ENCODE measurements around the gene OBSCN. TPM values are rescaled to one million over a fixed set of nuclear protein-coding genes. Genes with fewer than 3 reads are reported as not detected.

The OBSCN gene
- total RNA-seq, 2 donors from 2014 or later: 34.3 to 45.2 TPM

DNA sequence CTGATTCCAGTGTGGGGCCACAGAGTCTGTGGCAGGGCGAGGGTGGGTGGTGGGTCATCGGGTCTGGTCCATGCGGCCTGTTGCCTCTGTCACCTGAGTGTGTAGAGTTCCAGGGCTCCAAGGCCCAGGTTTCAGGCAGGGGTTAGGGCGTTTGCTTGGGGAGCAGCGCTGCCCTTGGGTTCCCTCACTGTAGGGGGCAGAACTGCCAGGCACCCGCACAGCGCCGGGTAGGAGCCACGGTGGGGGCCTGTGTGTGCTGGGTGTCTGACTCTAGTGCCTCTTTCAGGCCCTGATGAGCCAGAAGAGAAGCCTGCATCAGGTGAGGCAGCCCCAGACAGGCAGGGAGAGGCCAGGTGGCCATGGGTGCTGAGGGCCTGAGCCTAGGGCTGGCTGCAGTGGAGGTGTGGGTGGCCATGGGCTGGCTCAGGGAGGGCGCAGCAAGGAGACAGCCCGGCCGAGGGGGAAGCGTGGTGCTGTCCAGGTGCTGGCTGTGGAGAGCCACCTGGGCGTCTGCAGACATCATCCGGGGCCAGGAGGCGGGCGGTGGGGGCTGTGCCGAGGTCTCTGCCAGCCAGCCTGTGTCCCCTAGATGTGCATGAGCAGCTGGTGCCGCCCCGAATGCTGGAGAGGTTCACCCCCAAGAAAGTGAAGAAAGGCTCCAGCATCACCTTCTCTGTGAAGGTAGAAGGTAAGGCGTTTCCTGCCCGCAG lies 126.5 kb downstream of the OBSCN start:
- Histone ChIP-seq H3K9me3 (no peaks in the 10 kb centered on the region), H3K36me3 (no peaks in the 10 kb centered on the region), H3K4me1 (replicated peaks) (no peaks in the 10 kb centered on the region), H3K27ac (no peak overlapping the region), H3K4me3 (no peak overlapping the region), H3K27me3 (replicated peaks; ENCODE audit: insufficient read depth) (no peaks in the 10 kb centered on the region)
- 92% methylated on average over 18 of the region's 22 CpGs for WGBS
- intact Hi-C loops (cut with DNase I): no loop called here
- TF ChIP-seq, protein P1, sequence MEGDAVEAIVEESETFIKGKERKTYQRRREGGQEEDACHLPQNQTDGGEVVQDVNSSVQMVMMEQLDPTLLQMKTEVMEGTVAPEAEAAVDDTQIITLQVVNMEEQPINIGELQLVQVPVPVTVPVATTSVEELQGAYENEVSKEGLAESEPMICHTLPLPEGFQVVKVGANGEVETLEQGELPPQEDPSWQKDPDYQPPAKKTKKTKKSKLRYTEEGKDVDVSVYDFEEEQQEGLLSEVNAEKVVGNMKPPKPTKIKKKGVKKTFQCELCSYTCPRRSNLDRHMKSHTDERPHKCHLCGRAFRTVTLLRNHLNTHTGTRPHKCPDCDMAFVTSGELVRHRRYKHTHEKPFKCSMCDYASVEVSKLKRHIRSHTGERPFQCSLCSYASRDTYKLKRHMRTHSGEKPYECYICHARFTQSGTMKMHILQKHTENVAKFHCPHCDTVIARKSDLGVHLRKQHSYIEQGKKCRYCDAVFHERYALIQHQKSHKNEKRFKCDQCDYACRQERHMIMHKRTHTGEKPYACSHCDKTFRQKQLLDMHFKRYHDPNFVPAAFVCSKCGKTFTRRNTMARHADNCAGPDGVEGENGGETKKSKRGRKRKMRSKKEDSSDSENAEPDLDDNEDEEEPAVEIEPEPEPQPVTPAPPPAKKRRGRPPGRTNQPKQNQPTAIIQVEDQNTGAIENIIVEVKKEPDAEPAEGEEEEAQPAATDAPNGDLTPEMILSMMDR (IDR thresholded peaks at IDR 0.05): no peak
- no peak for TF ChIP-seq POLR2A (IDR thresholded peaks at IDR 0.05)
- no peak for TF ChIP-seq POLR2AphosphoS5 (IDR thresholded peaks at IDR 0.05)
- DNase-seq (ENCODE audit: low spot score): no peak

DNA sequence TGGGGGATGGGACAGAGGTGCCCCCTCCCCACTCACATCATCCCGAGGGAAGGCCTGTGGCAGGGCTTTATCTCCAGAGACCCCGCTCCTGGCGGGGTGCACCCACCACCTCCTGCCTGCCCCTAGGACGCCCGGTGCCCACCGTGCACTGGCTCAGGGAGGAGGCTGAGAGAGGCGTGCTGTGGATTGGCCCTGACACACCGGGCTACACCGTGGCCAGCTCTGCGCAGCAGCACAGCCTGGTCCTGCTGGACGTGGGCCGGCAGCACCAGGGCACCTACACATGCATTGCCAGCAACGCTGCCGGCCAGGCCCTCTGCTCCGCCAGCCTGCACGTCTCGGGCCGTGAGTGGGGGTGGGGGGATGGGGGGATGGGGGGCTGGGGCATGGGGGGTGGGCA lies 127.1 kb downstream of the OBSCN start:
- intact Hi-C loops (cut with DNase I): no loop called here
- TF ChIP-seq POLR2A (IDR thresholded peaks at IDR 0.05) (no peak), POLR2AphosphoS5 (IDR thresholded peaks at IDR 0.05) (no peak)
- TF ChIP-seq, protein P1 (IDR thresholded peaks at IDR 0.05): no peak
- no peaks in the 10 kb centered on the region for H3K9me3 ChIP-seq
- 89% methylated on average over 18 of the region's 18 CpGs for WGBS
- H3K36me3 ChIP-seq: no peaks in the 10 kb centered on the region
- DNase-seq (ENCODE audit: low spot score): no peak
- no peaks in the 10 kb centered on the region for H3K27me3 ChIP-seq (replicated peaks; ENCODE audit: insufficient read depth)
- no peak overlapping the region for H3K4me3 ChIP-seq
- no peak overlapping the region for H3K27ac ChIP-seq
- no peaks in the 10 kb centered on the region for H3K4me1 ChIP-seq (replicated peaks)

DNA sequence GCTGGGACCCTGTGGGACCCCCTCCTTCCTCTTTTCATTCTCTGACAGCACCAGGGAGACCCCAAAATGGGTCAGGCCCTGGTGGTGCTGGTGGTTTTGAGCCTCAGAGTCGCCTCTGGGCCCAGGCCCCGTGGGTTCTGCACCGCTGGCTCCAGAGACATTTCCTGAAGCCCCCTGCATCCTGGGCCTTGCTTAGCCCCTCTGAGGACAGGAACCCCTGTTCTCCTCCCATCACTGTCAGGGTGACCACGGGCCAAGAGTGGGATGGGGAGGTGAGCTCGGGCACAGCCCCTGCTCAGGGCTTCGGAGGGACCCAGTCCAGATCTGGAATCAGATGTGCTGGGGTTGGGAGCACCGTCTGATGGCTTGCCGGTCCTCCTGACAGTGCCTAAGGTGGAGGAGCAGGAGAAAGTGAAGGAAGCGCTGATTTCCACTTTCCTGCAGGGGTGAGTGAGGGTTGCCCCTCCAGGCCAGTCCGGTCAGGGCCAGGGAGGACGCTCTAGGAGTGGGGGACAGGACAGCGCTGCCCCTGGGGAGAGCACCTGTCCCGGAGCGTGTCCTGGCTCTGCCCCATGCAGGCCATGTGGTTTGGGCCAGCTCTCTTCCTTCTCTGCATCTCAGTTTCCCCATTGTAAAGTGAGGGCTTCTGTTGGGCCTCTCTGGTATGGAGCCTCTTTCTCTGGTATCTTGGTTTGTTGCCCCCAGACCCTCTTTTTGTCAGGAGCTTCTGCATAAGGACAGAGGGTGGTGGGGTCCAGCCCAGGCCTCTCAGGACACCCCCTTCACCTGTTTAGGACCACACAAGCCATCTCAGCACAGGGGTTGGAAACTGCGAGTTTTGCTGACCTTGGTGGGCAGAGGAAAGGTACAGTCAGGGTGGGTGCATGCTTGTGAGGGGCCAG lies 127.8 kb downstream of the OBSCN start:
- 96% methylated on average over 15 of the region's 15 CpGs for WGBS
- Histone ChIP-seq H3K9me3 (no peaks in the 10 kb centered on the region), H3K27me3 (replicated peaks; ENCODE audit: insufficient read depth) (no peaks in the 10 kb centered on the region), H3K27ac (no peak overlapping the region), H3K36me3 (no peaks in the 10 kb centered on the region), H3K4me3 (no peak overlapping the region), H3K4me1 (replicated peaks) (no peaks in the 10 kb centered on the region)
- no peak for DNase-seq (ENCODE audit: low spot score)
- intact Hi-C loops (cut with DNase I): no loop called here
- TF ChIP-seq POLR2A (IDR thresholded peaks at IDR 0.05) (no peak), POLR2AphosphoS5 (IDR thresholded peaks at IDR 0.05) (no peak)
- TF ChIP-seq, protein P1 (IDR thresholded peaks at IDR 0.05): no peak

DNA sequence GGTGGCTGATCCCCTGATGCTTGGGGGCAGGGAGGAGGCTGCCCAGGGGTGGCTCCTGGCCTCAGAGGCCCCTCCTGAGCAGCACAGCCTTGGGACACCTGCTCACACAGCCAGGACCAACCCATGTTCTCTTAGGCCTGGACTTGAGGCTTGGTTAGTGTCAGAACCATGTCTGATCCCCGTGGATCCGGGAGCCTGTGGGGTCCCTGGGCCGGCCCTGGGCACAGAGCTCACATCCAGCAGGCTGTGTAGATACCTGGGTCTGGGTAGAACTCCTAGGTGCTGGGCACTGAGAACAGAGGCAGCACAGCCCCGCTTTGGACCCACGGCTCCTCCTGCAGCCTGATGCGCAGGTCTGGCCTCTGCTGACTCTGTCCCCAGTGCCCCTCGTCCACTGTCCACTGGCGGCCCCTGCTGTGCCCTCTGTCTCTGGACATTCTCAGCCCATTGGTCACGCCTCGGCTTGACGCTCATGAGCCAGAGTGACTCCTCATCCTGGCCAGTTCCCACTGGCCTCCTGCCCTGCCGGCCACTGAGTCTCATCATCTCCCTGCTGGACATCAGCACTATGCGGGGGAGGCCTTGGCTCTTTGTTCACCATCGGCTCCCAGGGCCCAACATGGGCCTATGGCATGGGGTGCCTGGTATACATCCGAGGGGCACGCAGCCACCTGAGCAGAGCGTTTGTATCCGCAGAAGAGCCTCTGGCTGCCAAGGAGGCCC lies 128.6 kb downstream of the OBSCN start:
- 88% methylated on average over 14 of the region's 18 CpGs for WGBS
- no peaks in the 10 kb centered on the region for H3K9me3 ChIP-seq
- no peak overlapping the region for H3K4me3 ChIP-seq
- no peaks in the 10 kb centered on the region for H3K36me3 ChIP-seq
- TF ChIP-seq POLR2AphosphoS5 (IDR thresholded peaks at IDR 0.05) (no peak), POLR2A (IDR thresholded peaks at IDR 0.05) (no peak)
- TF ChIP-seq, protein P1 (IDR thresholded peaks at IDR 0.05): no peak
- no peak overlapping the region for H3K27ac ChIP-seq
- H3K27me3 ChIP-seq (replicated peaks; ENCODE audit: insufficient read depth): no peaks in the 10 kb centered on the region
- DNase-seq (ENCODE audit: low spot score): no peak
- intact Hi-C loops (cut with DNase I): no loop called here
- no peaks in the 10 kb centered on the region for H3K4me1 ChIP-seq (replicated peaks)

Data from prostate gland (tissue), 2 donors.